Measurements from ENCODE around the gene TLR9.

TLR9 gene

DNA sequence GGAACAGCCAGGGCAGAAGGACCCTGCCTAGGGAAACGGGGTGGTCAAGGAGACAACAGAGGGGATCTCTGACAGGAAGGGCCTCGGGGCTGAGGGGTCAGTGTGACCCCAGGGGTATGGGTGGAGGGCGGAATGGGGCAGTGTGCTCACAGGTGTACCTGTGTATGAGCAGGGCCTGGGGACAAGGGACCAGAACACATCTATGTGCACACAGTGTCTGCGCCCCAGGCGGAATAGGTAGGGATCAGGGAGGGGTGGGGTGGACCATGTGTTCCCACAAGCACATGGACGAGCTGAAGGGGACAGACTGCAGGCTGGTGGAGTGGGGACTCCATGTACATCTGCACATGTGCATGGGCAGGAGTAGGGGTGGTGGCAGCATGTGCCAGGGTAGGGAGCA lies 5.0 kb upstream of the TLR9 start:
- DNase-seq = no peak

DNA sequence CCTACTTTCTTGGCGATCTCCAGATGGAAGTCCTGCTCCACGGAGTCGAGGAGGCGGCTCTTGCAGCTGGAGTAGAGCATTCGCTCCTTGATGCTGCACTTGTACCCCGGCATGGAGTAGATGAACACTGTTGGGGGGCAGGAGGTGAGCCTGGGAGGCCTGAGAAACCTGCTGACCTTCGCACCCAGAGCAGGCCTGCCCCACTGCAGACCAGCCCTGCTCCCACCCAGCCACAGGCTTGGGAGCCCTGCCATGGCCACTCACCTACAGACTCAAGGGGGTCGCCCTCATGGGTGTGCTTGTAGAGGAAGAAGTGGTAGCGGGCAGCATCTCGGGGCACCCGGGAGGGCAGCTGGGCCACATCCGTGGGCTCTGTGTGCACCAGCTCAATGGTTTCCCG lies 4.2 kb upstream of the TLR9 start:
- DNase-seq = no peak

DNA sequence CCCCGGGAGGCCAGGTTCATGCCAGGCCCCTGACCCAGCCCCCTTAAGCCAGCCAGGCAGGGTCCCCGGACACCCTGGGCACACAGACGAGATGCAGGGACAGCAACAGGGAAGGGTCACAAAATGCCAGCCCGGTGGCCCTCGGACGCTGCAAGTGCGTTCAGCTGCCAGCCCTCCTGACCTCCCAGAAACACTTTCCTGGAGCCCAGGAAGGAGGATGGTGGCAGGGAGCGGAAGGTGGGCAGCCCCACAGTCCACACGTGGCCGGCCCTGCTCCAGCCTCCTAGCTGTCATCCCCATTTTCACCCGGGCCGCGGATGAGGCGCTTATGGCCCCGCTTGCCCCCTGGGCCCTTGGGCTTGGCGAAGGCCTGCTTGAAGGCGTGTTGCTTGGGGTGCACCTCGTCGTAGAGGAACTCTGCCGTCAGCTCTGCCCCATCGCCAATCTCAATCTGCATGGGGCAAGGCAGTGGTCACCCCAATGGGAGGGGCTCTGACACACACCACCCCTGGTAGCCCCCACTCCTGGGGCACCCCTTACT lies 3.4 kb upstream of the TLR9 start:
- no peak for DNase-seq

- DNase-seq = no peak
Measured at GRCh38 chr3:52228266-52228665, 2.8 kb upstream of the TLR9 start.

GRCh38 chr3:52227766-52228165 lies 2.3 kb upstream of the TLR9 start:
- no peak for DNase-seq

- no peak for DNase-seq
Measured at GRCh38 chr3:52227117-52227516, 1.7 kb upstream of the TLR9 start.

- DNase-seq = no peak
Measured at GRCh38 chr3:52226229-52226817, 878 bp upstream of the TLR9 start.

- no peak for DNase-seq
Measured at GRCh38 chr3:52223449-52224408, 1.7 kb downstream of the TLR9 start.

- DNase-seq = no peak
Measured at GRCh38 chr3:52222319-52223221, 2.9 kb downstream of the TLR9 start.

DNA sequence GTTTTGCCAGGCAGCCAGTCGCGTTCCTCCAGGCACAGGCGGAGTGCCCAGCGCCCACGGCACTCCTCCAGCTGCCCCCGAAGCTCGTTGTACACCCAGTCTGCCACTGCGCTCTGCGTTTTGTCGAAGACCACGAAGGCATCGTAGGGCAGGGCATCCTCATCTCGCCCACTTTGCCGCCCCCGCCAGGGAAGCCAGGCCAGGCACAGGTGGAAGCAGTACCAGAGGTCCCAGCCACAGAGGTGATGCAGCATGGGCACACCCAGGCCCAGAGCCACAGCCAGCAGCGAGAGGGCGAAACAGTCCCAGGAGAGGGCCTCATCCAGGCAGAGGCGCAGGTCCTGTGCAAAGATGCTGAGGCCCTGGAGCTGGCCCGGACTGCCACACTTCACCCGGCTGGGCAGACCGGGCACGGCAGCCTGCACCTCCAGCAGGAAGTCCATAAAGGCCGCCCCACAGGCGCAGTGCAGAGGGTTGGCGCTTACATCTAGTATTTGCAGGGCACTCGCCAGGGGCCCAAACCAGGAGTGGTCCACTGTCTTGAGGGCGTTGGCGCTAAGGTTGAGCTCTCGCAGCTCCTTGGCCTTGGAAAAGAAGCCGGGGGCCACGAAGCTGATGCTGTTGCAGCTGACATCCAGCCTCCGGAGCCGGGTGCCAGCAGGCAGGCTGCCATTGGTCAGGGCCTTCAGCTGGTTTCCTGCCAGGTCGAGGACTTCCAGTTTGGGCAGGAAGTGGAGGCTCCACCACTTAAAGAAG lies 3.7 kb downstream of the TLR9 start:
- DNase-seq = no peak

- no peak for DNase-seq
Measured at GRCh38 chr3:52221141-52221562, 4.3 kb downstream of the TLR9 start.

DNA sequence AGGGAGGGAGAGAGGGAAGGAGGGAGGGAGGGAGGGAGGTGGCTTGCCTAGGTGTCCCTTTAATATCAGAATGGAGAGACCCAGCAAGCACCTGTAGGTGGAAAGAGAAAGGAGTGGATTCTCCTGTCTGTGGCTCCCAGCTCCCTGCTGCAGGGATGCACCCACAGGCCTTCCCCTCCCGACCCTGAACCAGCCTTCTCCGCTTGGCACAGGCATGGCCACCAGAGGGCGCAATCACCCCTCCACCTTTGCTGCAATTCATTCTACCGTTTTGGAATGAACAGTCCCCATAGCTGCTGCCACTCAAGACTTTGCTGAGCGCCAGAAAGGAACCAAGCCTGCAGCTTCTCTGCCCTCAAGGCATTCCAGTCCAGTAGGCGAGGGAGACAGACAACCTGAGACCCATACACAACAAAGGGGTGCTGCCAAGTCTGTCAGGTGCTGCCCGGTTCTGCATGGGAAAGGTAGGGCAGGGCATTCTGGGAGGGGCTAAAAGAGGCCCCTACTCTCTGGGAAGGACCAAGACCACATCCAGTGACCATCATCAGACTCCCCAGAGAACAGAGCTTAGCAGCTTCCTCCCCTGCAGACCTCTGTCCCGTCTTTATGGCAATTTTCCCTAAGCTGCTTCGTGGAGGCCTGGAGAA lies 4.9 kb downstream of the TLR9 start:
- no peak for DNase-seq

DNA sequence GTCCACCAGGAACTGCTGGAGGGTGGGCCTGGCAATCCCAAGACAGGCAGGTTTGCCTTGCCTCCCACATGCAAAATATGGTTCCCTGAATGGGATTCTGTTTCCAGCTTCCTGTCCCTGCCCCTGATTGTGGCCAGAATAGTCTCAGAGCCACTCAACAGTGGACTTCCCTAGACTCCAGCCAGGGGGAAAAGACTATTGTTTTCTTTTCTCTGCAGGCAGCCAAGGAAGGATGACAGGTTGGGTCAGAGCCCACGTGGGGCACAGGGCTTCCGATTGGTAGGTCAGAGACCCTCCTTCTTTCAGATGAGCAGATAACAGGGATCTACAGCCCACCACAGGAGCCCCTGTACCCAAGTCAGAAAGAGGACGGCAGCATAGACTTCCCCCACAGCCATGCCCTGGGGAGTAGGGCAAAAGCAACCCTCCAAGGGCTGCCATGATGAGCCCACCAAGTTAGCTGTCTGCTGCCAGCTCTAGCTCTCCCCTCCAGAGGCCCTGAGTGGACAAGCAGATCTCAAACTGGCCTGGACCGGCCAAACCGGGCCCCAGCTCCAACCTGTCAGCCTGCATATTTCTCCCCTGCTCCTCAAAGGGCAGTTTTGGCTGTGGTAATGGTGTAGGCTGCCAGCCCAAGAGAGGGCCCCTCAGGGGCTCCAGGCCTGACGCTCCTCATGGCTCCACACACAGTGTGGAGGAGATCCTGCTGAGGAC lies 6.4 kb downstream of the TLR9 start:
- no peak for DNase-seq

GRCh38 chr3:52218454-52218853 lies 7.0 kb downstream of the TLR9 start:
- DNase-seq = no peak

DNA sequence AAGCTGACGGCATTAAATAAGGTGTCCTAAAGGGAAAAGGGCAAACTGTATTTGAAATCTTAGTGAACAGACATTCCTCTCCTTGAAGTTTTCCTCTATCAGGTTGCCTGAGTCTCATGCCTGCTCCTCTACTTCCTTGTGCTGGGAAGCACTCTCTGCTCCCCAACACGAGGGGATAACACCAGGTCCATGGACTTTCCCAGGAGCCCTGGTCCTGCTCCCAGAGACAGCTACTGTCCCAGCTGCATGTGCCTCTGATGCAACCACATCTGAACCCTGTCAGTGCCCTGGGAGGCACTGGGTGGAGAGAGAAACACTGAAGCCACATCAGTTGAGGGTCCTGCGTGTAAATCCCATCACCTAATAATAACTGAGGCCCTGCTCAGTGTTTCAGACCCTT lies 7.4 kb downstream of the TLR9 start:
- DNase-seq = no peak

DNA sequence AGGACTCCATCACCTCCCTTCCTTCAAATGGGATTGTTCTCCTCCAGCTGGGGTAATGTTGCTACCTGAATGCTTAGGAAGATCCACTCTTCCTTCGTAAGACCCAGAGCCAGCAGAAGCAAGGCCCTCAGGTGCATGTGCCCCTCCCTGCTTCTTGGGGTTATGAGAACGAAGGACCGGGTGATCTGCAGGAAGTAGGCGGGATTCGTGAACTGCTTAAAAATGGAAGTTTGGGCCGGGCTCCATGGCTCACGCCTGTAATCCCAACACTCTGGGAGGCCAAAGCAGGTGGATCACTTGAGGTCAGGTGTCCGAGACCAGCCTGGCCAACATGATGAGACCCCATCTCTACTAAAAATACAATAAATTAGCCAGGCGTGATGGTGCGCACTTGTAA lies 8.0 kb downstream of the TLR9 start:
- no peak for DNase-seq

DNA sequence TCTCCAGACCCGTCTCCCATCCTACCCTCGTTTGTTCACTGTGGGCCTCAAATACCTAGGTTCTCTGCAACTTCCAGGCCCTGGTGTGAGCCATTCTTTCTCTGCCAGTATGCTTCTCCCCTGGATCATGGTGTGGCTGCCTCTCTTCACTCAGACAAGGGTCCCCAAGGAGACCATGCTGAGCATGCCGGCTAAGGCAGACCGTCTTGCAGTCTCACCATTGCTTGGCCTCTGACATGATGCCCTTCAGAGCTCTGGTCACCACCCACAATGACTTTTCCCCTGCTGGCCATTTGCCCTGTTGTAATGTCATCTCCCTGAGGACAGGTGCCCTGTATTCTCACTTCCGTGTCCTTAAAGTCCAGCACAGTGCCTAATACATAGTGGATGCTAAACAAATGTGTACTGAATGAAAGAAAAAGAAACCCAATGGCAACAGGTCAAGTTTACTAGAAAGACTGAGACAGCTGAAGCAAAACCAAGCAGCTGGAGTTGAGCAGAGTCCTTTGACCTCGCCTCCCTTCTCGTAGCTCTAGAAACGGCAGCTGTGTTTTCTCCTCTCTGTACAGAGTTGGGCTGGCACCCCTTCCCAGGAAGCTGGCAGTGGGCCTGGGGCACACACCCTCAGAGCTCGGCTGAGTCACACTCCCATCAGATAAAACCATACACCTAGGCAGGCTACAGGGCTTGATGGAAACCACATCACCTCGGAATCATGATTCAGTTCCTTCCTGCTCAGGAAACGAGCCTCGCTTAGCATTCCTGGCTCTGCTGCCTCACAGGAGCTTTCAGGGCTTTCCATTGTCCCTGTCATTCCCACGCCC lies 8.6 kb downstream of the TLR9 start:
- DNase-seq = peak; percentile 48

GRCh38 chr3:52215351-52215750 lies 10.1 kb downstream of the TLR9 start:
- no peak for DNase-seq

- DNase-seq = no peak
Measured at GRCh38 chr3:52213901-52214300, 11.5 kb downstream of the TLR9 start.

GRCh38 chr3:52213005-52213404 lies 12.4 kb downstream of the TLR9 start:
- DNase-seq = no peak
